Colonic mucosa (tissue), 4 donors: Measurements from ENCODE around the gene SUFU. TPM values are rescaled to one million over a fixed set of nuclear protein-coding genes. Genes with fewer than 3 reads are reported as not detected.
A peak's percentile ranks its signal among the peaks of the same experiment; 100 is the strongest.

Experiments used
- DNase-seq: peaks from one replicate; pipeline ENCODE4 v3.0.0-alpha.2; 2020
- H3K27ac ChIP-seq: fragments of 200-600 bp; one replicate; pipeline ENCODE4 v1.8.0; 2021
- H3K27me3 ChIP-seq: fragments of 200-600 bp; one replicate; pipeline ENCODE4 v1.8.0; 2021
- H3K36me3 ChIP-seq: fragments of 200-600 bp; one replicate; pipeline ENCODE4 v1.8.0; 2021
- H3K4me1 ChIP-seq: fragments of 200-600 bp; one replicate; pipeline ENCODE4 v1.8.0; 2021; ENCODE audit warnings: mild to moderate bottlenecking
- H3K4me3 ChIP-seq: fragments of 200-600 bp; one replicate; pipeline ENCODE4 v1.8.0; 2021
- H3K9ac ChIP-seq, 2 donors: one replicate each; pipeline ENCODE4 v1.7.0; 2013; ENCODE audit warnings: control low read depth in 2 of 2, low read depth in 2 of 2, low read length in 2 of 2
- H3K9me3 ChIP-seq: fragments of 200-600 bp; one replicate; pipeline ENCODE4 v1.8.0; 2021
- intact Hi-C: fragments of 100-400 bp; cut with DNase I; formaldehyde crosslinking; loops from one replicate; pipeline ENCODE4 v1.14.1; 2022
- total RNA-seq, 2 donors: library from RNA; stranded (reverse); fragmentation: NEBNext Ultra II Directional in 1 of 2; extraction: Animal tissue kit (Norgen Biotek cat#: 25700) in 1 of 2; gene quantifications; one replicate each; pipeline ENCODE4 v1.2.1, GENCODE V29; 2021
- TF ChIP-seq, protein P1 (sequence below): fragments of 200-600 bp; IDR thresholded peaks from one replicate; pipeline ENCODE4 v1.8.0; 2022; ENCODE audit warnings: antibody characterized with exemption, mild to moderate bottlenecking
- donor health status: healthy.
- donor health status: DM: no; HTN: no; CAD: no.
- donor health status: DM: no; HTN: no; CAD: no.

SUFU gene
- total RNA-seq, 2 donors from 2014 or later = 7.6 to 8.6 TPM

DNA sequence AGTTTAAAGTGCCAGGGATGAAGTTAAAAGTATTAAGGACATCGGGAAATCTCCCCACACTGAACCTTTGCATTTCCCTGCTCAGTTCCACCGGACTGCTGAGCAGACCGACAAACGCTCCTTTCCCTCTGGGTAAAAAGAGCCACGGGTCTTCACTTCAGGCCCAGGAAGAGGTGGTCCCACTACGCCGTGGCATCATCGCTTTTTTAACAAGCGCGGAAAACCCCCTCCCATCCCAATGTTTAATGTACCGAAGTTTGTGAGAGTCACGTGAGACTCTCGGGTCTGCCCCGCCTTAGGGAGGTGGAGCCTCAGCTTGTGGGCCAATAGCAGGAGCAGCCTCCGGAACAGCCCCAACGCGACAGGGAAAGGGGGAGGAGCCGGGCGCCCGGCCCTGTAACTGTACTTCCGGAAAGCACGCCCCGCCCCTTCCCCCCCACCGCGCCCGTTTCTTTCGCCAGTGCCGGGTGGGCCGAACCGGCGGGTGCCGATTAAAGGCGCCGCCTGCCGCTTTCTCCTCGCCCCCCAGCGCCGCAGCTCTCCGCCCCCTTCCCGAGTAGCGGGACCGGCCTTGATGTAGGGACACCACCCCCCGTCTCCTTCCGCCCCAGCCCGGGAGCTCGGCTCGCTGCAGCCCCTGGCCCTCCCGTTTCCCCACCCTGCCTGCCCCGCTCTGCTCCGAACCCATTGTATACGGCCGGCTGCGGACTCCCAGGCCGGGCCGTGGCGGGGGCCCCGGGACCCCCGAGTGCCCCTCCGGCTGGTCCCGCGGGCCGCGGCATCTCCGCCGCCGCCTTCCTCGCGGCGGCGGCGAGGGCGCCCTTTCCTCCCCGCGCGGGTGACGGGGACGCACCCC lies 138.3 kb downstream of the SUFU start:
- peaks cover under 1% of the 10 kb centered on the region for H3K4me1 ChIP-seq
- no peaks in the 10 kb centered on the region for H3K36me3 ChIP-seq
- peak overlapping the region; percentile 99 for H3K27ac ChIP-seq
- peak overlapping the region; percentile 86 for H3K4me3 ChIP-seq
- peak overlapping the region; percentile 83 to 89 for H3K9ac ChIP-seq
- no peaks in the 10 kb centered on the region for H3K9me3 ChIP-seq
- TF ChIP-seq, protein P1, sequence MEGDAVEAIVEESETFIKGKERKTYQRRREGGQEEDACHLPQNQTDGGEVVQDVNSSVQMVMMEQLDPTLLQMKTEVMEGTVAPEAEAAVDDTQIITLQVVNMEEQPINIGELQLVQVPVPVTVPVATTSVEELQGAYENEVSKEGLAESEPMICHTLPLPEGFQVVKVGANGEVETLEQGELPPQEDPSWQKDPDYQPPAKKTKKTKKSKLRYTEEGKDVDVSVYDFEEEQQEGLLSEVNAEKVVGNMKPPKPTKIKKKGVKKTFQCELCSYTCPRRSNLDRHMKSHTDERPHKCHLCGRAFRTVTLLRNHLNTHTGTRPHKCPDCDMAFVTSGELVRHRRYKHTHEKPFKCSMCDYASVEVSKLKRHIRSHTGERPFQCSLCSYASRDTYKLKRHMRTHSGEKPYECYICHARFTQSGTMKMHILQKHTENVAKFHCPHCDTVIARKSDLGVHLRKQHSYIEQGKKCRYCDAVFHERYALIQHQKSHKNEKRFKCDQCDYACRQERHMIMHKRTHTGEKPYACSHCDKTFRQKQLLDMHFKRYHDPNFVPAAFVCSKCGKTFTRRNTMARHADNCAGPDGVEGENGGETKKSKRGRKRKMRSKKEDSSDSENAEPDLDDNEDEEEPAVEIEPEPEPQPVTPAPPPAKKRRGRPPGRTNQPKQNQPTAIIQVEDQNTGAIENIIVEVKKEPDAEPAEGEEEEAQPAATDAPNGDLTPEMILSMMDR = no peak
- H3K27me3 ChIP-seq = no peaks in the 10 kb centered on the region
- intact Hi-C loops = no loop called here
- peak; percentile 99 for DNase-seq

DNA sequence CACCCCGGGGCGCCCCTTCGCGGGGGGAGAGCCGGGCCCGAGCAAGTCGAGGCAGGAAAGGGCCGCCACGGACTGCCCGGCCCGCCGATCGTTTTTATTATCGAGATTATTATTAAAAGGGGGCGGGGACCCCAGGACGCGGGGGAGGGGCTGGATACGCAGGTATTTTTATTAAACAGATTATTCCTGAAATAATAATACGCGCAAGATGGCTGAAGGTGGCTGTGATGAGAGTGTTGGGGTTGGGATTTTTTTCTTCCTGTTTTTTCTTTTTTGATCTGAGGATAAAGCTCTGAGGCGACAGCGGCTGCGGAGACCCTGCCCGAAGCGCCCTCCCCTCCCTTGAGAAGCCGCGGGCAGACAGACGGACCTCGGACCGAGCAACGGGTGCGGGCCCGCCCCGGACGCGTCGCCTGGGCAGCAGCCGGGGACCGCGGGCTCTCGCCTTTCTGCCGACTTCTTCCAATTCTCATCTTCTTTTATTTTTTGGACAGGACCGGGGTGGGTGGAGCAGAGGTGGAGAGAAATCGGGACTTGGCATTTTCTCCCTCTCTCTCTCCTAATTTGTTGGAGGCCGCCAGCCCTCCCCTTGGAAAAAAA lies 139.1 kb downstream of the SUFU start:
- peaks cover 8% of the 10 kb centered on the region for H3K4me1 ChIP-seq
- H3K4me3 ChIP-seq = peak overlapping the region; percentile 86
- H3K9me3 ChIP-seq = no peaks in the 10 kb centered on the region
- H3K36me3 ChIP-seq = no peaks in the 10 kb centered on the region
- H3K27me3 ChIP-seq = no peaks in the 10 kb centered on the region
- TF ChIP-seq, protein P1 = no peak
- peak overlapping the region; percentile 83 to 89 for H3K9ac ChIP-seq
- intact Hi-C loops = no loop called here
- peak; percentile 70 for DNase-seq
- H3K27ac ChIP-seq = peak overlapping the region; percentile 99

DNA sequence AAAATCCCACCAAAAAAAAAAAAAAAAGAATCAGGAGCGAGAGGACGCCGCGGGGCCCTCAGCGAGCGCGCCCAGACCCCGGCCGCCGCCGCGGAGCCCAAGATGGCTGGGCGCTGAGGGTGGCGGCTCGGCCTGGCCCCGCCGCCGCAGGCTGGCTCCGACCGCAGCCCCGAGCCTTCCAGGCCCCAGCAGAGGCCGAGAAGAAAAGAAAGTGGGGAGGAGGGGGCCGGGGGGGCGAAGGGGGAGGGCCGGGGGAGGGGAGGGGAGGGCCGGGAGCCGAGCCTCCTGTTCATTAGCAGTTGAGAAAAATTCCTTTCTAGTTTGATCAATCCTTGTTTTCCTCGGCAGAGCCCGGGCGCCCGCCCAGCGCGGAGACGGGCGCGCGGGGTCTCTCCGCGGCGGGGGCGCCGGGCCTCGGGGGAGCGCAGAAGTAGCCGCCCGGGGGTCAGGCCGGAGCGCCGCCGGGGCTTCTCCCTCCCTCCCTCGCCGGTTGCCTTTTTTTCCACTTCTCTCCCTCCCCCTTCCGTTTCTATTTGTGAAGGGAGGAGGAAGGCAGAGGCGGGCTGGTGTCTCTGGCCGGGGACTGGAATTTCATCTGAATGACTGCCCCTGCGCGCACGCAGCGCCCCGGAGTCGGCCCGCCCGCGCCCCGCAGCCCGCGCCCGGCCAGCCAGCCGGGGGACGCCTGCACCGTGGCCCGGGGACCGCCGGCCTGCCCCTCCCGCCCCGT lies 139.7 kb downstream of the SUFU start:
- intact Hi-C loops = no loop called here
- TF ChIP-seq, protein P1 = no peak
- Histone ChIP-seq H3K9me3 (no peaks in the 10 kb centered on the region), H3K27ac (peak overlapping the region; percentile 99), H3K4me3 (peak overlapping the region; percentile 86), H3K9ac (peak overlapping the region; percentile 83 to 89), H3K4me1 (peaks cover 10% of the 10 kb centered on the region), H3K36me3 (no peaks in the 10 kb centered on the region), H3K27me3 (no peaks in the 10 kb centered on the region)
- peak; percentile 63 for DNase-seq

DNA sequence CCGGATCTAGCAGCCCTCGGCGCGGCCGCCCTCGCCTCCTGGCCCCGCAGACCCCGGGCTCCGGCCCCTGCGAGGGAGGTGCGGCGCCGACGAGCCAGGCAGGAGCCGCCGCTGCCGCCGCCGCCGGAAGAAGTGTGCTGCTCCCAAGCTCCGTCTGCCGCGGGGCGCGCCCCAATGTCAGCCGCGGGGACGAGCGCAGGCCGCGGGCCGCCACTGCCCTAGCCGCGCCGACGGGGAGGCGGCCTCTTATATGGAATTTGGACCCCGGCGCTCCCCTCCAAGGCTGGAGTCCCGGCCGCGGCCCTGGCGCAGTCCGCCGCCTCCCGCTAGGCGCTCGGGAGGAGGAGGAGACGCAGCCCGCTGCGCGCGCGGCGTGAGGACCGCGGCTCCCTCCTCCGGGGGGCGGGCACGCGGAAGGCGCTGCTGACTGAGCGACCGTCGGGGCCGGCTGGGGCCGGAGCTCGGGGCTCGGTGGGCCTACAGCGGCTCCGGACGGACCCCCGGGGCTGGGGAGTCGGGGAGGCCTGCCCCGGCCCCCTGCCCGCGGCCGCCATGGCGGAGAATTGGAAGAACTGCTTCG lies 140.4 kb downstream of the SUFU start, which contains the start of gene TRIM8:
Gene TRIM8, plus strand, starts transcription at position 414 of the 580 bp plus-strand sequence. Its CDS starts 139 bp downstream, at position 553.
- Histone ChIP-seq H3K4me3 (peak within 1 kb of the TSS; percentile 86), H3K27ac (peak within 1 kb of the TSS; percentile 99), H3K36me3 (no peaks in the 10 kb centered on the region), H3K9ac (peak within 1 kb of the TSS; percentile 83 to 100), H3K27me3 (no peaks in the 10 kb centered on the region), H3K4me1 (peaks cover 12% of the 10 kb centered on the region), H3K9me3 (no peaks in the 10 kb centered on the region)
- DNase-seq = peak; percentile 64
- intact Hi-C loops = no loop called here
- TF ChIP-seq, protein P1 = no peak
